ENCODE measurements around the gene DIP2B.

DIP2B gene

GRCh38 chr12:50613463-50613862 lies 108.7 kb downstream of the DIP2B start:
- DNase-seq (ENCODE audit: low read depth) = no peak

- no peak for DNase-seq (ENCODE audit: low read depth)
Measured at GRCh38 chr12:50614167-50614759, 109.5 kb downstream of the DIP2B start.

- DNase-seq (ENCODE audit: low read depth) = no peak
Measured at GRCh38 chr12:50615145-50615906, 110.5 kb downstream of the DIP2B start.

- DNase-seq (ENCODE audit: low read depth) = peak; percentile 35
Measured at GRCh38 chr12:50615907-50616296, 111.1 kb downstream of the DIP2B start.

GRCh38 chr12:50617657-50618056 lies 112.9 kb downstream of the DIP2B start:
- no peak for DNase-seq (ENCODE audit: low read depth)

GRCh38 chr12:50618864-50619609 lies 114.3 kb downstream of the DIP2B start:
- no peak for DNase-seq (ENCODE audit: low read depth)

- DNase-seq (ENCODE audit: low read depth) = no peak
Measured at GRCh38 chr12:50619610-50619958, 114.8 kb downstream of the DIP2B start.

- peak; percentile 57 for DNase-seq (ENCODE audit: low read depth)
Measured at GRCh38 chr12:50620109-50620977, 115.6 kb downstream of the DIP2B start.

GRCh38 chr12:50620978-50621360 lies 116.2 kb downstream of the DIP2B start:
- no peak for DNase-seq (ENCODE audit: low read depth)

GRCh38 chr12:50621399-50622300 lies 116.9 kb downstream of the DIP2B start:
- DNase-seq (ENCODE audit: low read depth) = no peak

- no peak for DNase-seq (ENCODE audit: low read depth)
Measured at GRCh38 chr12:50625029-50625925, 120.5 kb downstream of the DIP2B start.

- DNase-seq (ENCODE audit: low read depth) = no peak
Measured at GRCh38 chr12:50626026-50626425, 121.2 kb downstream of the DIP2B start.

- DNase-seq (ENCODE audit: low read depth) = no peak
Measured at GRCh38 chr12:50627491-50627890, 122.7 kb downstream of the DIP2B start.

- no peak for DNase-seq (ENCODE audit: low read depth)
Measured at GRCh38 chr12:50628394-50628793, 123.6 kb downstream of the DIP2B start.

- peak; percentile 34 for DNase-seq (ENCODE audit: low read depth)
Measured at GRCh38 chr12:50633955-50634354, 129.2 kb downstream of the DIP2B start.

GRCh38 chr12:50634379-50634778 lies 129.6 kb downstream of the DIP2B start:
- DNase-seq (ENCODE audit: low read depth) = no peak

- no peak for DNase-seq (ENCODE audit: low read depth)
Measured at GRCh38 chr12:50635364-50635763, 130.6 kb downstream of the DIP2B start.

- no peak for DNase-seq (ENCODE audit: low read depth)
Measured at GRCh38 chr12:50635857-50636256, 131.1 kb downstream of the DIP2B start.

GRCh38 chr12:50636505-50636904 lies 131.7 kb downstream of the DIP2B start:
- no peak for DNase-seq (ENCODE audit: low read depth)

- peak; percentile 48 for DNase-seq (ENCODE audit: low read depth)
Measured at GRCh38 chr12:50637870-50638481, 133.2 kb downstream of the DIP2B start.
